ENCODE measurements around the gene OR2T1. TPM values are rescaled to one million over a fixed set of nuclear protein-coding genes. Genes with fewer than 3 reads are reported as not detected.

The OR2T1 gene
- total RNA-seq, 1 donor from 2014 or later = not detected

Other genes with a start within 250 kb of the OR2T1 start
- gene OR2M2, start 228.2 kb upstream of the OR2T1 start, total RNA-seq = not detected in 2 replicates
- under 0.01 TPM in 1 of 2 replicates, not detected in the other for gene OR2M3, start 205.8 kb upstream of the OR2T1 start, total RNA-seq
- gene OR2M4, start 171.6 kb upstream of the OR2T1 start, total RNA-seq = not detected in 2 replicates
- not detected in 2 replicates for gene OR2T33, start 125.1 kb upstream of the OR2T1 start, total RNA-seq
- gene OR2T12, start 99.6 kb upstream of the OR2T1 start, total RNA-seq = not detected in 2 replicates
- not detected in 2 replicates for gene OR2M7, start 78.5 kb upstream of the OR2T1 start, total RNA-seq
- not detected in 2 replicates for gene OR14C36, start 54.3 kb upstream of the OR2T1 start, total RNA-seq
- gene OR2T4, start 41.4 kb upstream of the OR2T1 start, total RNA-seq = not detected in 2 replicates
- not detected in 2 replicates for gene OR2T6, start 27.3 kb upstream of the OR2T1 start, total RNA-seq
- not detected in 2 replicates for gene OR2T2, start 42.6 kb downstream of the OR2T1 start, total RNA-seq
- not detected in 2 replicates for gene OR2T3, start 70.3 kb downstream of the OR2T1 start, total RNA-seq
- not detected in 2 replicates for gene OR2T5, start 85.5 kb downstream of the OR2T1 start, total RNA-seq
- not detected in 2 replicates for gene OR2G6, start 105.0 kb downstream of the OR2T1 start, total RNA-seq
- gene OR2T29, start 159.7 kb downstream of the OR2T1 start, total RNA-seq = not detected in 2 replicates
- not detected in 2 replicates for gene OR2T34, start 171.7 kb downstream of the OR2T1 start, total RNA-seq
- 0.13 TPM in 1 of 2 replicates, not detected in the other for gene OR2T10, start 194.7 kb downstream of the OR2T1 start, total RNA-seq
- not detected in 2 replicates for gene OR2T11, start 232.0 kb downstream of the OR2T1 start, total RNA-seq
- gene OR2T35, start 242.2 kb downstream of the OR2T1 start, total RNA-seq = not detected in 2 replicates

Data from bronchial epithelial cell (primary cell).